Transverse colon (tissue), 4 donors: ENCODE results near the gene SPTBN5. TPM values are rescaled to one million over a fixed set of nuclear protein-coding genes. Genes with fewer than 3 reads are reported as not detected.

Experiments used
- DNase-seq: peaks from one replicate; pipeline ENCODE4 v3.0.0-alpha.2; 2019
- H3K27ac ChIP-seq, 4 donors: fragments of 200-600 bp; sonication (generic); 2 replicates each; pipeline ENCODE4 v1.5.1; 2016 to 2018; ENCODE audit warnings: inconsistent platforms in 4 of 4
- H3K27me3 ChIP-seq: fragments of 200-600 bp; sonication (generic); 2 replicates; pipeline ENCODE4 v1.5.1; 2017; ENCODE audit warnings: inconsistent platforms
- H3K36me3 ChIP-seq, 4 donors: fragments of 200-600 bp; sonication (generic); 2 replicates each; pipeline ENCODE4 v1.5.1; 2017 to 2019; ENCODE audit warnings: inconsistent platforms in 4 of 4
- H3K4me1 ChIP-seq, 4 donors: fragments of 200-600 bp; sonication (generic); 2 replicates each; pipeline ENCODE4 v1.5.1; 2017 to 2020; ENCODE audit warnings: inconsistent platforms in 4 of 4
- H3K4me3 ChIP-seq, 4 donors: fragments of 200-600 bp; sonication (generic); 1 replicate in 1 of 4; 2 replicates in 3 of 4; pipeline versions ENCODE4 v1.5.1 to v1.6.1; 2017 to 2019; ENCODE audit warnings: inconsistent platforms in 4 of 4
- H3K9me3 ChIP-seq, 2 donors: fragments of 200-600 bp; sonication (generic); 2 replicates each; pipeline ENCODE4 v1.5.1; 2017 to 2019; ENCODE audit warnings: inconsistent platforms in 2 of 2
- EP300 ChIP-seq: sonication (generic); formaldehyde crosslinking; IDR thresholded peaks from one replicate; pipeline ENCODE4 v1.6.1; 2017; ENCODE audit warnings: antibody characterized with exemption, low read depth
- POLR2A ChIP-seq: fragments of 450-650 bp; IDR thresholded peaks from one replicate; pipeline ENCODE4 v1.6.1; 2016; ENCODE audit warnings: antibody characterized with exemption, mild to moderate bottlenecking, moderate library complexity
- POLR2AphosphoS5 ChIP-seq, 3 donors: sonication (generic); formaldehyde crosslinking; IDR thresholded peaks; one replicate each; pipeline ENCODE4 v1.6.1; 2016; ENCODE audit warnings: antibody characterized with exemption in 3 of 3
- WGBS, 2 donors: methylation state at CpG; one replicate each; pipeline ENCODE4 v1.1.5; 2018; ENCODE audit warnings: low coverage in 1 of 2; 5-methylcytosine and 5-hydroxymethylcytosine counted together
- in situ Hi-C, 4 donors: fragments of 200-750 bp; cut with MboI; loops; one replicate each; pipeline versions ENCODE4 v1.15.0 to v1.15.1; 2017; ENCODE audit warnings: low sequenced_read_pairs in 3 of 4, low pct_ligation_motif_present in 1 of 4, low pct_unique_long_range_greater_than_20kb in 1 of 4
- intact Hi-C: fragments of 100-400 bp; cut with DNase I; formaldehyde crosslinking; loops from one replicate; pipeline ENCODE4 v1.15.1; 2023; ENCODE audit warnings: low total_unique reads
- total RNA-seq, 4 donors: library from RNA; depleted of rRNA; stranded (reverse); fragments of >200 nt; gene quantifications; one replicate each; pipeline ENCODE4 v1.1.0, GENCODE V29; 2016
- TF ChIP-seq, protein P1 (sequence below), 5 experiments: fragments of 200-600 bp in 3 of 5; fragments of 450-650 bp in 2 of 5; sonication (generic) in 3 of 5; IDR thresholded peaks; 1 replicate in 2 of 5; 2 replicates in 3 of 5; pipeline ENCODE4 v1.5.1; 2016 to 2017; ENCODE audit warnings: antibody characterized with exemption in 5 of 5, inconsistent platforms in 3 of 5, mild to moderate bottlenecking in 2 of 5, moderate library complexity in 1 of 5

Gene SPTBN5
- total RNA-seq, 4 donors from 2014 or later = 0.16 to 8.0 (median 1.1) TPM

DNA sequence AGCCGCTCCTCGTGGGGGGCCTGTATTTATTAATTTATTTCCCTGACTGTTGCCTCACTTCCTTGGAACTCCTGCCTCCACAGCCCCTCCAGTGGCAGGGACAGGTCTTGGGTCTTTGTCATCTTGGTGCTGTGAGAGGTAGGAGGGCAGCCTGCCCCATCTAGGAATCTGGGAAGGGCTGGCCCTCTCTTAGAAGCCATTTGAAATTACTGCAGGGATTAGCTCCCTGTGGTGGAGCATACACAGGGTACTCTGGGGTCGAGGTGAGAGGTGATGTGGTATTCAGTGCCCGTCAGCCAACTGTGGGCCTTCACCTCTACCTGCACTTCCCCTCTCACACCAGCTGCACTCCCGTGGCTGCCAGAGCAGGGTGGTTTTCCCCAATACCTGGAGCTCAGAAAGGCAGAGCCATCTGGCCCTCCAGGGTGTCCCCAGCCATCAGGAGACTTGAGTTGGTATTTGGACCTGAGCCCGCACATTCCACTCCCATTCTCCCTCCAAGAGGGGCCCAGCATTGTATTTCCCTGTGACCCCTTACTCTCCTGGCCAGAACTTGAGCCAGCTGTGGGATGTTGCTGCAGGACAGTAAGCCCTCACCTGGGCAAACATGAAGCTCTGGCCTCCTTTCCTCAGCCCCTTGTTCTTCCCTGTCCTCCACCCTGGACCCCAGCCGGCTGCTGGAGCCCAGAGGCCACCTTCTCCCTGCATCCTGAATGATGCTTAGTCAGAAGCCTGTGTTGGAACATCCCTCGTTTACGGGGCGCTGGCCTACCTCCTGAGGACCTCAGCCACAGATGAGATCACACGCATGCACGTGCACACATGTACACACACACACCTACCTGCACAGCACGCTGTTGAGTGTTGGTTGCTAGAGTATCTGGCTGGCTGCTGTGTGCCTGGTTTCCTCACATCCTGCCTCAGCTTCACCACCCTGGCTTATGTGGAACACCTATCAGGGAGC lies 68.0 kb downstream of the SPTBN5 start:
- intact Hi-C loops = no loop called here
- WGBS, 2 donors = 89% methylated on average over 12 of the region's 13 CpGs; no CpG with 5 or more reads in 1 of the 2 donors
- Histone ChIP-seq H3K27ac (no peak overlapping the region), H3K4me1 (peaks cover 9 to 18% (median 12%) of the 10 kb centered on the region in 4 donors), H3K27me3 (no peaks in the 10 kb centered on the region), H3K36me3 (no peaks in the 10 kb centered on the region), H3K9me3 (no peaks in the 10 kb centered on the region), H3K4me3 (no peak overlapping the region)
- in situ Hi-C loops = no loop called here
- TF ChIP-seq POLR2AphosphoS5 (IDR thresholded peaks at IDR 0.05) (no peak), EP300 (no peak)
- TF ChIP-seq, protein P1, sequence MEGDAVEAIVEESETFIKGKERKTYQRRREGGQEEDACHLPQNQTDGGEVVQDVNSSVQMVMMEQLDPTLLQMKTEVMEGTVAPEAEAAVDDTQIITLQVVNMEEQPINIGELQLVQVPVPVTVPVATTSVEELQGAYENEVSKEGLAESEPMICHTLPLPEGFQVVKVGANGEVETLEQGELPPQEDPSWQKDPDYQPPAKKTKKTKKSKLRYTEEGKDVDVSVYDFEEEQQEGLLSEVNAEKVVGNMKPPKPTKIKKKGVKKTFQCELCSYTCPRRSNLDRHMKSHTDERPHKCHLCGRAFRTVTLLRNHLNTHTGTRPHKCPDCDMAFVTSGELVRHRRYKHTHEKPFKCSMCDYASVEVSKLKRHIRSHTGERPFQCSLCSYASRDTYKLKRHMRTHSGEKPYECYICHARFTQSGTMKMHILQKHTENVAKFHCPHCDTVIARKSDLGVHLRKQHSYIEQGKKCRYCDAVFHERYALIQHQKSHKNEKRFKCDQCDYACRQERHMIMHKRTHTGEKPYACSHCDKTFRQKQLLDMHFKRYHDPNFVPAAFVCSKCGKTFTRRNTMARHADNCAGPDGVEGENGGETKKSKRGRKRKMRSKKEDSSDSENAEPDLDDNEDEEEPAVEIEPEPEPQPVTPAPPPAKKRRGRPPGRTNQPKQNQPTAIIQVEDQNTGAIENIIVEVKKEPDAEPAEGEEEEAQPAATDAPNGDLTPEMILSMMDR (IDR thresholded peaks at IDR 0.05) = no peak
- DNase-seq = no peak

DNA sequence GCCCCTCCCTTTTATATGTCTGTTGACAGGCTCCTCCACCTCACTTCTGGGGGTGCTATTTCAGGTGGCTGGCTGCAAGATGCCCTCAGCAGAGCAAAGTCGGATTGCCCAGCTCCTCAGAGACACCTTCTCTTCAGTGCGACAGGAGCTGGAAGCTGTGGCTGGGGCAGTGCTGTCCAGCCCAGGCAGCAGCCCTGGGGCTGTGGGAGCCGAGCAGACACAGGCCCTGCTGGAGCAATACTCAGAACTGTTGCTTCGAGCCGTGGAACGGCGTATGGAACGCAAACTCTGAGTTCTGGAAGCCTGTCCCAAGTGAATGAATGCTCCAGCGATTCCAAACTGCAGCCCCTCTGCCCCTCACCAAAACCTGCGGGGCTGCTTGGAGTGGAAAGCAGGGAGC lies 68.7 kb downstream of the SPTBN5 start:
- Histone ChIP-seq H3K27ac (no peak overlapping the region), H3K36me3 (no peaks in the 10 kb centered on the region), H3K9me3 (no peaks in the 10 kb centered on the region), H3K4me1 (peaks cover 9 to 18% (median 12%) of the 10 kb centered on the region in 4 donors), H3K4me3 (no peak overlapping the region), H3K27me3 (no peaks in the 10 kb centered on the region)
- intact Hi-C loops (no loop called here), in situ Hi-C loops (no loop called here)
- TF ChIP-seq POLR2AphosphoS5 (IDR thresholded peaks at IDR 0.05) (no peak), POLR2A (no peak), EP300 (no peak)
- TF ChIP-seq, protein P1 (IDR thresholded peaks at IDR 0.05) = no peak
- no peak for DNase-seq
- whole genome bisulfite sequencing, 2 donors = 90% methylated on average over 10 of the region's 10 CpGs; no CpG with 5 or more reads in 1 of the 2 donors

DNA sequence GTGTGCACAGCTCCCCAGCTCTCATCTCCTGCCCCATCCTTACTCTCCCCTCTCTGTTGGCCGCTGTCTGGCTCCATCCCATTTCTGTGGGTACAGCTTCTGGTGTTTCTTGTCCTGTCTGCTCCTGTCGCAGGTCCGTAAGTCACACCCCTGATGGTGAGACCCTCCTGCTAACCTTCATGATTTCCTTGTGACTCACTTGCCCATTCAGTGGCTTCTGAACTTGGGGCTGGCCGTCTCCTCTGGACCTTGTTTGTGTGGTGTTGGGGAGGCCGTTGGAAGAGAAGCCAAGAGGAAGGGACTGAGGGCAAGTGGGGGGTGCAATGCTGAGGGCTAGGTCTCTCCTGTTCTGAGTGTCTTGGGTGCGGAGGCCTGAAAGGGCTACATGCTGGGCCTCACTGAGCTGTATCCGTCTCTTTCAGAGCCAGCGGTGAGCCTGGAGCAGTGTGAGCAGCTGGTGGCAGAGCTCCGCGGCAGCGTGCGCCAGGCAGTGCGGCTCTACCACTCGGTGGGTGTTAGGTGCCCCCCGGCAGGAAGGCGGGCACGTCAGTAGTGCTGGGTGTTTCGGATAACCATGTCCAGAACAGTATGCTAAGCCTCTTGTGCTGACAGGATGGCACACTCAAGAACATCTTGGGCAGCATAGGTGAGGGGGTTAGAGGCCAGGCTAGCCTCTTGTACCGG lies 69.6 kb downstream of the SPTBN5 start:
- no peak overlapping the region for H3K4me3 ChIP-seq
- H3K36me3 ChIP-seq = no peaks in the 10 kb centered on the region
- no peaks in the 10 kb centered on the region for H3K9me3 ChIP-seq
- DNase-seq = no peak
- H3K4me1 ChIP-seq = peaks cover 9 to 14% (median 12%) of the 10 kb centered on the region in 4 donors
- intact Hi-C loops (no loop called here), in situ Hi-C loops (loop anchor here in 2 of 4 donors (25.0 kb wide), 1 partner anchor 212 kb away; no protein-coding TSS in a partner anchor)
- no peak overlapping the region for H3K27ac ChIP-seq
- H3K27me3 ChIP-seq = no peaks in the 10 kb centered on the region
- TF ChIP-seq, protein P1 (IDR thresholded peaks at IDR 0.05) = no peak
- no peak for TF ChIP-seq EP300
- TF ChIP-seq POLR2AphosphoS5 (IDR thresholded peaks at IDR 0.05) = no peak
- TF ChIP-seq POLR2A = no peak
- WGBS, 2 donors = 80 to 94% methylated on average over 1 to 19 of the region's 19 CpGs

DNA sequence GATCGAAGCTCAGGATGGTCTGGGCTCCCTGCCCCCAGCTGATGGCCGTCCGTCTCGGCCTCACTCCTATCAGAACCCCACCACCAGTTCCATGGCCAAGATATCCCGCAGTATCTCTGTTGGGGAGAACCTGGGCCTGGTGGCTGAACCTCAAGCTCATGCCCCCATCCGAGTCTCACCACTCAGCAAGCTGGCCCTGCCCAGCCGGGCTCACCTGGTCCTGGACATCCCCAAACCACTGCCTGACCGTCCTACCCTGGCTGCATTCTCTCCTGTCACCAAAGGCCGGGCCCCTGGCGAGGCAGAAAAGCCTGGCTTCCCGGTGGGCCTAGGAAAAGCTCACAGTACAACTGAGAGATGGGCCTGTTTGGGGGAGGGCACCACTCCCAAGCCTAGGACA lies 70.4 kb downstream of the SPTBN5 start:
- TF ChIP-seq EP300 (no peak), POLR2AphosphoS5 (IDR thresholded peaks at IDR 0.05) (no peak)
- Histone ChIP-seq H3K4me1 (peaks cover 5 to 9% (median 7%) of the 10 kb centered on the region in 4 donors), H3K27me3 (no peaks in the 10 kb centered on the region), H3K9me3 (no peaks in the 10 kb centered on the region), H3K27ac (no peak overlapping the region), H3K36me3 (peaks cover 0 to 7% (median 0%) of the 10 kb centered on the region in 4 donors), H3K4me3 (no peak overlapping the region)
- WGBS, 2 donors = 96% methylated on average over 9 of the region's 11 CpGs; no CpG with 5 or more reads in 1 of the 2 donors
- DNase-seq = no peak
- intact Hi-C loops = no loop called here
- in situ Hi-C loops = loop anchor here in 2 of 4 donors (25.0 kb wide), 1 partner anchor 211 kb away; no protein-coding TSS in a partner anchor
